ELR (cell line): ENCODE data around the gene MCAM.

Experiments
- DNase-seq: peaks from one replicate; pipeline ENCODE4 v3.0.0-alpha.2; 2015; ENCODE audit warnings: low read depth

The MCAM gene

GRCh38 chr11:119316729-119317591 lies at the start of gene MCAM:
Gene MCAM, minus strand, starts transcription at chr11:119317130. Its CDS starts 29 bp downstream, at chr11:119317101.
- DNase-seq, result peak; percentile 42

DNA sequence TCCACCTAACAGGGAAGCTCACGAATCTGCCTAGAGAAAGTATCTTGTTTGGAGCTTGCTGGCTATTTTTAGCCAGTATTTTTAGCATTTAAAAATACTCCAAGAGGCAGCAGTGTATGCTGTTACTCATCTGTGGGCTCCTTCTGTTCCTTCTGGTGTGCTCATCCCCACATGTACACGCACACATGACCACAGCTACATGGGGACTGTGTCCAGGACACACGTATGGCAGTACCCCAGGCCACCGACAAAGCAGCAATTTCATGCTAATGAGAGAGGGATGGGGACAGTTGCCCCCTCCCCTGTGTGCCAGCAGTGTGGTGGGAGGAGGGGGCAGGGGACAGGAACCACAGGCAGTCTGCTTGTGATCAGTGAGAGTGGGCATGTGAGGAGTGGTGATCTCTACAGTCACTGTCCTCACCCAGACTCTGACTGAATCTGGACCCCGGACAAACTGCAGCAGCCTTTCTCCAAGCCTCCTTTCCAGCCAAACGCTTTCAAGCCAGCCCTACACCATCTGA lies 48.2 kb upstream of the MCAM start:
- DNase-seq, result no peak

DNA sequence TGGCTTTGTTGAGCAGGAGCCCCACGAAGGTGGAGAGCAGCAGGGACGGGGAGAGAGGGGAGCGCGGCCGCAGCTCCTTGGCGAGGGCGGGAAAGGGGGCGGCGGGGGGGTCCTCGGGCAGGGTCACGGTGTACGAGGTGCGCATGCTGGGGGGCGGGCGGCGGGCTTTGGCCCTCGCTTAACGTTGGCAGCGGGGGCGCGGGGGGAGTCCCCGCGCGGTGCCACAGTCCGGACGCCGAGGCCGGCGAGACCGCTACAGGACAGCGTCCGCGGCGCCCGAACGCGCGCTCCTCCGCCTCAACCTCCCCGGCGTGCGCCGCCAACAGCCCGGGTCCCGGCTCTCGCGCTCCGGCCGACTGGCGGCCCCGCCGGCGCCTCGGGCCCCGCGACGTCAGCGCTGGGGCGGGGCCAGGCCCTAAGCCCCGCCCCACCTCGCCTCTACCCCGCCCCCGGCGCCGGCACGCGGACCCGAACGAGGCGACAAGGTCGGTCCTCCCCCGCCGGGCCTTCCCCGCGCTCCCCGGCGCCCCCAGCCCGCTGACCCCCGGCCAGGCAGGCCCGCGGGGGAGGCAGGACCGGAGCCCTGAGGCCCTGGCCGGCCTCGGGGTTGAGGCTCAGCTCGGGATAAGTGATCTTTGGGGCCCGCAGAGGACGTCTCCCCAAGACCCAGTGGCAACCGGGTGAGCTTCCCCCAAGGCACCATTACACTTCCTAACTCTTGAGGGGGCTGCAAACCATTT lies 47.1 kb upstream of the MCAM start:
- DNase-seq, result no peak

- DNase-seq, result no peak
These were observed 46.3 kb upstream of the MCAM start for GRCh38 chr11:119363081-119363850.

GRCh38 chr11:119362741-119363080 lies 45.8 kb upstream of the MCAM start:
- no peak for DNase-seq

- no peak for DNase-seq
These were observed 45.2 kb upstream of the MCAM start for GRCh38 chr11:119361941-119362725.

DNA sequence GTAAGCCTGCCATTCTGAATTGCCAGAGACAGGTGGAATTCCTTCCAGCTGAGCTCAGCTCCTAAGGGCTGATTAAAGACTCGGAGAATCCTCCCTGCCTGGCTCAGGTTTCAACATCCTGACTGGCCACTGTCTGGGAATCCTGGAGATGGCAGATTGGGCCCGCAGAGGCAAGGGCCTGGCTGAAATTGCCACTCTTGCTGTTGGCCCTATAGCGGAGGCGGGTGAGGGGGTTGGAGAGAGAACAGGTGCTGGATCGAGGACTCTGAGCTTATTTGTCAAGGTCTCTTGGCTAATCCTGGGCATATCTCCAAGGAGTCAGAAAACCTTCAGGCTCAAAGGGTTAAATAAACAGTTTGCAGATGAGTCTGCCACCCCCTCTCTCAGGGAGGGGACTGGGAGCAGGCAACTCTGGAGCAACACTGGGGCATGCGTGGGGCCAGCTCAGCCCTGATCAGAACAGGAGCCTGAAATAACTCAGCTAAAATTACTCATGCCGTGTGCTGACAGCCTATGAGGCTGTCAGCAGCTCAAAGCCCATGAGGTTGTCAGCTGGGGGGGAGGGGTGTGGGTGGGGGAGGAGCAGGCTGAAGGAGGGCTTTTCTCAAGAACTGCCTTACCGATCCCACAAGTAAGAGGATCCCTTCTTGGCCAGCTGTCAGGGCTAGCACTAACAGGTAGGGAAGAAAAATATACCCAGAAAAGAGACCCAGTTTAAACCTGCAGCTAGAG lies 44.3 kb upstream of the MCAM start:
- DNase-seq, result peak; percentile 81

DNA sequence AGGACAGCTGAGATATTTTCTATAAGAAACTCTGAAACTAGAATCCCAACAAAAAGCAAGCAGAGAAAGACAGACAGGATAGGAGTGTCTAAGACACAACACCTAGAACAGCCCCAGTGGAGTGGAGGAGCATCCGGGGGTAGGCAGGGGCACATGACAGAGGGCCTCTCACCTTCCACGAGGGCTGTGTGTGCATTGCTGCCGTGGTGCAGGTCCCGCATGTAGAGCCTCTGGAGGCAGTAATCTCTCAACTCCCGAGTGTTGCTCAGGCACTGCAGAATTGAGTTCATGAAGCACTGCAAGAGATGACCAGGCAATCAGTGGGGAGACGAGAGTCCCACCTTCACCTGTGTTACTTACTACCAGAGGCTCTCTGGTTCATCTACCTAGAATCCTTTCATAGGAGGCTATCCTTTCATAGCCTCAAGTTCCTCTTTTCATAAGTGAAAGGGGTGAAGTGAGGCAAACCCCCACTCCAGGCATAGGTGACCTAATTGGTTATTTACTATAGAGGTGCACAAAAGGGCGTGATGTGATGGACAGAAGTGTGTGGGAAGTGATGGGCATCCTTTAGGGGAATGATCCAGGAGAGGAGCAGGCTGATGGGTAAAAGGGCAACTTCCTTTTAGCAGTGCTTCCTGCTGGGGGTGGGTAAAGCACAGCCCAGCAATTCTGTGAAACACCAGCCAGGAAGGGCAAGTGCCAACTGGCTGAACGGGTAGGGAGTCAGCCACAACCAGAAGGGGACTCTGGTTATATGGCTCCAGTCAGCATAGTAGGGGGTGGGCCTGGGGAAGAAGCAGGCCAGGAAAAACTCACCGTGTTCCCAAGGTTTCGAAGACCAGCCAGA lies 42.7 kb upstream of the MCAM start:
- DNase-seq, result no peak

- DNase-seq, result no peak
These were observed 40.1 kb upstream of the MCAM start for GRCh38 chr11:119357074-119357473.

- peak; percentile 84 for DNase-seq
These were observed 39.6 kb upstream of the MCAM start for GRCh38 chr11:119356349-119357031.

GRCh38 chr11:119355091-119355843 lies 38.3 kb upstream of the MCAM start:
- no peak for DNase-seq

DNA sequence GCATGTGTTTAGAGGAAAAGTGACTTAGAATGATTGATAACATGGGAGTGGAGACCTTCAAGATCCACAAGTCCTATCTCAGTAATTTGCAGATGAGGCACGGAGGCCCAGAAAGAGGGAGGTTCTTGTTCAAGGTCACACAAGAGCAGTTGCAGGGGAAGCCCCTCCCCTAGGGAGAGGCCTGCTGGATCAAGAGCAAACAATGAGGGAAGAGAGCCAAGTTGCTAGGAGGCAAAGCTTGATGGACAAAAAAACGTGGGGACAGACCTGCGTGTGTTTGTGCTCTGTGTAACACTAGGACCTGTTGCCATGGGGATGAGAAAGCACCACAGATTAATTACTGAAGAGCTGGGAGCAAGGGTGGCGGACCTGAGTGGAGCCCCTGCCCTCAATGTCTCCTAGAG lies 35.9 kb upstream of the MCAM start:
- DNase-seq, result no peak

DNA sequence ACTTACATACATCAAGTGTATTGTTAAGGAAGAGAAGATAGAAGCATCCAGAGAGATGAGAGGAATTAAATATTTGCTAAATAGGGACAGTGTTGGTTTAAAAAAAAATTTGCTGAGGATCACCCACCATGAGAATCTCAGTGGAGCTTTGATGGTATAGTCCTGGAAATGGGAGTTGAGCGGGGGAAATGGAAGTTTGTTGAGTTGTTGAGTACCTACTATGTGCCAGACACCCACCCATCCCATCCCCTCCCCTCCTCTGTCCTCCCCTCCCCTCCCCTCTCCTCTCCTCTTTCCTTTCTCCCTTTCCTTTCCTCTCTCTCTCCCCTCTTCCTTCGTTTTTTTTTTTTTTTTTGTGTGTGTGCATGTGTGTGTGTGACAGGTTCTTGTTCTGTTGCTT lies 34.3 kb upstream of the MCAM start:
- DNase-seq, result no peak

DNA sequence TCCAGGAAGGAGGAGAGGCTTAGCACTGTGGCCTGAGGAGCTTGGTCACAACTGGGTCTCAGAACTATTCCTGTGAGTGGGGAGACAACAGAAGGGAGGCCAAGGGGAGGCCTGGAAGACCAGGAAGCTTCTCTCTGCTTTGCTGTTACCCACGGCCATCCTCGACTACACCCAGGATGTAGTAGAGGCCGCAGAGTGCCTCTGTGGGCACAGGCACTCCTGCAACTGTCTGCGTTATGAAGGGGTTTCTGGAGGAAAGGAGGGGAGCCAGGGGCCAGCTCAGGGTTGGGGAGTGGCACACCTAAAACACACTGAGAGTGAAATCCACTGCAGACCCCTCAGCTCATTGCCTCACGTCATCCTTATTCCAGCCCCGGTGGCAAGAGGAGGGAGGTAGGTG lies 33.4 kb upstream of the MCAM start:
- DNase-seq, result no peak

DNA sequence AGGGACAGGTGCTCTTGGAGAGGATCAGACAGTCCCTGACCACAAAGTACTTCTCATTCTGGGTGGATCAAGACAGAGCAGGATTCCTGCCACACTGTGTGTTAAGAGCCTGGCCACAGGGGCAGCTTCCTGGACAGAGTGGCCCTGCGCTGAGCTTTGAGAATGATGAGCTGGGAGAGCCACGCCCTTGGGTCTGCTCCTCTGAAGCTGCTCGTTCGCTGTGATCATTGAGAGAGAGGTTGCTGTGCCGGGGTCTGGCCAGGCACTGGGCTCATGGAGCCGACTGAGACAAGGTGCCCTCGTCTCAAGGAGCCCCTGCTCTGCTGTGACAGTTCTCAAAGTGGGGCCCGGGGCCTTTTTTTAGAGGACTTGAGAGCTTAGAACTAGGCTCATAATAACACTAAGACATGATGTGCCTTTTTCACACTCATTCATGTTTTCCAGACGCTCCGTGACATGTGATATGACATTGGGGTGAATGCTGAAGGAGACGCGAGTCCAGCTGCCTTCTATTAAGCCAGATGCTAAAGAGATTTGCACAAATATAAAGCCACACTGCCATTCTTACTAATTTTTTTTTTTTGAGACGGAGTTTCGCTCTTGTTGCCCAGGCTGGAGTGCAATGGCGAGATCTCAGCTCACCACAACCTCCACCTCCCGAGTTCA lies 31.1 kb upstream of the MCAM start:
- no peak for DNase-seq

DNA sequence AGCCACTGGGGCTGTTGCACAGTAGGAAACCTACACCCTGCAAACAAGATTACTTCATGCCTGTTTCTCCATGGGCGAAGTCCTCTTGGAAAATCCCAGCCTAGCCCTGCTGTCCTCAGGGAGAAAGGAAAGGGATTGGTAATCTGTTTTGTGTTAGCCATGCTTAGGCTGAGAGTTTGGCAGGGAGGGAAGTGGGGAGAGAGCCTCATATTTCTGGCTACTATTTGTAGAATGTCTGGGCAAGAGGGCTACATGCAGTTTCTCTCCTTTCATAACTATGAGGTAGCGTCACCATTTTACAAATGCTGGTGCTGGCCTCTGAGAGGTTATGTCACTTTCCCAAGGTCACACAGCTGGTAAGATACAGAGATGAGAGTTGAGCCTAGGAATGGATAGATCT lies 30.3 kb upstream of the MCAM start:
- DNase-seq, result no peak

GRCh38 chr11:119346605-119347004 lies 29.7 kb upstream of the MCAM start, which contains the start of gene MFRP:
Gene MFRP, minus strand, starts transcription at chr11:119346705. Its CDS starts 192 bp downstream, at chr11:119346513.
- DNase-seq, result no peak

GRCh38 chr11:119345685-119346084 lies 28.8 kb upstream of the MCAM start:
- DNase-seq, result no peak
